RWPE1 (cell line): ENCODE results near the gene ZNF385A.

ENCODE experiments used
- CTCF ChIA-PET: fragments of 350-600 bp; sonication (Branson Sonifier 250); formaldehyde crosslinking; extraction: SDS; loops from one replicate; lab custom pipeline; 2021; lab: Yijun Ruan, JAX
- POLR2A ChIA-PET: fragments of 400-600 bp; formaldehyde crosslinking; extraction: SDS; loops from one replicate; lab custom pipeline; 2020; ENCODE audit warnings: antibody characterized with exemption; ENCODE audit not compliant: low non-redundant PET; lab: Yijun Ruan, JAX
- DNase-seq: peaks from one replicate; pipeline ENCODE4 v3.0.0; 2012; ENCODE audit warnings: low spot score
- H3K27ac ChIP-seq: fragments of 450-650 bp; 2 replicates; pipeline ENCODE4 v1.5.1; 2017
- CTCF ChIP-seq: fragments of 450-650 bp; conservative IDR thresholded peaks from 2 replicates; pipeline ENCODE4 v1.5.1; 2017; ENCODE audit warnings: low read depth, mild to moderate bottlenecking

Gene ZNF385A

GRCh38 chr12:54368709-54369596, 15.6 kb downstream of the ZNF385A start:
- H3K27ac ChIP-seq = peak overlapping the region; percentile 13

GRCh38 chr12:54368025-54368708, 16.4 kb downstream of the ZNF385A start:
- peak overlapping the region; percentile 13 for H3K27ac ChIP-seq
- TF ChIP-seq CTCF = no peak
- CTCF ChIA-PET = interaction anchor here (0.6 to 1.2 kb wide), 4 partner anchors 9 to 152 kb away, joined by 3 to 10 read pairs (median 4); no protein-coding TSS in a partner anchor
- no peak for DNase-seq
- POLR2A ChIA-PET = no interaction called here

More at GRCh38 chr12:54368709-54369596, 15.6 kb downstream of the ZNF385A start:
- ChIA-PET POLR2A (no interaction called here), CTCF (interaction anchor here (0.6 to 1.2 kb wide), 4 partner anchors 9 to 152 kb away, joined by 3 to 5 read pairs (median 4); no protein-coding TSS in a partner anchor)
- TF ChIP-seq CTCF = peak; percentile 87
- peak; percentile 74 for DNase-seq

- H3K27ac ChIP-seq = no peak within 1 kb of the TSS
- no peak for TF ChIP-seq CTCF
- ChIA-PET POLR2A (no interaction called here), CTCF (no interaction called here)
- no peak for DNase-seq
These were observed 20.1 kb downstream of the ZNF385A start, which contains the start of gene GPR84 for GRCh38 chr12:54364413-54364812. Gene GPR84, minus strand, starts transcription at chr12:54364486. Its CDS starts 635 bp downstream, at chr12:54363851.

- CTCF ChIA-PET = interaction anchor here (0.6 kb wide), 1 partner anchor 354 kb away, joined by 3 read pairs; no protein-coding TSS in a partner anchor
- no peak for DNase-seq
- POLR2A ChIA-PET = no interaction called here
- no peak for TF ChIP-seq CTCF
- no peak overlapping the region for H3K27ac ChIP-seq
These were observed 20.9 kb downstream of the ZNF385A start for GRCh38 chr12:54363618-54364017.

GRCh38 chr12:54363047-54363446, 21.5 kb downstream of the ZNF385A start:
- ChIA-PET CTCF (interaction anchor here (0.6 kb wide), 1 partner anchor 353 kb away, joined by 3 read pairs; no protein-coding TSS in a partner anchor), POLR2A (no interaction called here)
- H3K27ac ChIP-seq = no peak overlapping the region
- TF ChIP-seq CTCF = no peak
- DNase-seq = no peak
